HepG2 (cell line): ENCODE measurements around the gene LDB2. TPM values are rescaled to one million over a fixed set of nuclear protein-coding genes. Genes with fewer than 3 reads are reported as not detected.

Source experiments
- ATAC-seq: fragments of 200-7000 bp; cut with Tn5 transposase; 3 replicates; pipeline ENCODE4 v1.9.1; 2020; ENCODE audit warnings: mild to moderate bottlenecking, moderate library complexity
- BruUV-seq: library from RNA; stranded (reverse); fragments of 400-500 nt; replicated peaks from 2 replicates; lab custom pipeline; 2021; lab: Mats Ljungman, UMichigan
- CTCF ChIA-PET: fragments of 300-600 bp; formaldehyde crosslinking; extraction: SDS; loops from one replicate; lab custom pipeline; 2021; ENCODE audit warnings: low total read pairs, inconsistent platforms, low intra/inter-chr PET ratio; lab: Yijun Ruan, JAX
- POLR2A ChIA-PET: fragments of 350-600 bp; sonication (Branson Sonifier 250); formaldehyde crosslinking; loops from one replicate; lab custom pipeline; 2020; ENCODE audit warnings: antibody characterized with exemption, inconsistent platforms; lab: Yijun Ruan, JAX
- DNase-seq: peaks from one replicate; pipeline ENCODE4 v3.0.0-alpha.2; 2015; ENCODE audit warnings: low spot score
- FAIRE-seq: peaks from 3 replicates; lab custom pipeline; 2011; peaks lifted over from hg19 to GRCh38; lab: Jason Lieb, UNC
- H2AFZ ChIP-seq: one replicate; pipeline ENCODE4 v1.6.1; 2011; ENCODE audit warnings: low read length, inconsistent platforms
- H3K27ac ChIP-seq: fragments of 300-600 bp; 3 replicates; pipeline ENCODE4 v1.8.0; 2011; ENCODE audit warnings: mixed run types, mild to moderate bottlenecking, mixed read lengths, low read length, inconsistent platforms; ENCODE audit not compliant: insufficient read depth; ENCODE audit errors: extremely low read length
- H3K27me3 ChIP-seq, 2 experiments: fragments of 200-600 bp in 1 of 2; 2 replicates in 1 of 2; 3 replicates in 1 of 2; pipeline versions ENCODE4 v1.6.0 to v1.8.0; 2011; ENCODE audit warnings: low read length in 2 of 2, mild to moderate bottlenecking in 2 of 2, moderate library complexity in 2 of 2, inconsistent platforms in 1 of 2; ENCODE audit not compliant: insufficient read depth in 2 of 2, control insufficient read depth in 1 of 2
- H3K36me3 ChIP-seq, 2 experiments: fragments of 200-600 bp in 1 of 2; replicated peaks in 1 of 2; 2 replicates in 1 of 2; 3 replicates in 1 of 2; pipeline versions ENCODE4 v1.5.1 to v1.8.0; 2011; ENCODE audit warnings: low read length in 2 of 2, inconsistent platforms in 1 of 2; ENCODE audit not compliant: insufficient read depth in 2 of 2, control insufficient read depth in 1 of 2
- H3K4me1 ChIP-seq: 2 replicates; pipeline ENCODE4 v1.5.1; 2012; ENCODE audit warnings: low read length, inconsistent platforms; ENCODE audit not compliant: insufficient read depth
- H3K4me2 ChIP-seq: 2 replicates; pipeline ENCODE4 v1.6.0; 2011; ENCODE audit warnings: low read depth, low read length, inconsistent platforms
- H3K4me3 ChIP-seq, 3 experiments: fragments of 200-600 bp in 1 of 3; sonication (generic), shearing (Covaris generic) in 1 of 3; replicated peaks in 1 of 3; 2 replicates each; pipeline ENCODE4 v1.5.1; 2011 to 2016; ENCODE audit warnings: low read length in 3 of 3, inconsistent platforms in 2 of 3, low read depth in 2 of 3, mild to moderate bottlenecking in 2 of 3, control low read depth in 1 of 3, mixed read lengths in 1 of 3; ENCODE audit not compliant: insufficient read depth in 1 of 3
- H3K79me2 ChIP-seq: one replicate; pipeline ENCODE4 v1.6.1; 2011; ENCODE audit warnings: low read length, inconsistent platforms; ENCODE audit not compliant: insufficient read depth
- H3K9ac ChIP-seq: 2 replicates; pipeline ENCODE4 v1.6.0; 2011; ENCODE audit warnings: mild to moderate bottlenecking, low read depth, low read length, inconsistent platforms; ENCODE audit not compliant: insufficient read depth
- H3K9me3 ChIP-seq: 2 replicates; pipeline ENCODE4 v1.5.1; 2012; ENCODE audit warnings: mild to moderate bottlenecking, low read length
- H4K20me1 ChIP-seq: 2 replicates; pipeline ENCODE4 v1.6.0; 2011; ENCODE audit warnings: inconsistent platforms, mild to moderate bottlenecking, low read length, moderate library complexity; ENCODE audit not compliant: insufficient read depth
- MATR3 ChIP-seq: sonication (generic); formaldehyde crosslinking; IDR thresholded peaks from 2 replicates; pipeline ENCODE4 v1.4.0; 2020; ENCODE audit warnings: missing genetic modification reagents
- REST ChIP-seq, 2 experiments: IDR thresholded peaks; 2 replicates each; pipeline ENCODE4 v1.6.1; 2011 to 2012; ENCODE audit warnings: low read length in 2 of 2, borderline replicate concordance in 1 of 2, low read depth in 1 of 2, mild to moderate bottlenecking in 1 of 2, moderate library complexity in 1 of 2
- SMAD9 ChIP-seq: sonication (generic); formaldehyde crosslinking; IDR thresholded peaks from 2 replicates; pipeline ENCODE4 v1.5.1; 2020; ENCODE audit warnings: mild to moderate bottlenecking, missing genetic modification reagents
- TEAD3 ChIP-seq: optimal IDR thresholded peaks from 2 replicates; pipeline ENCODE3; 2016; ENCODE audit warnings: borderline replicate concordance
- ZNF101 ChIP-seq: sonication (generic); formaldehyde crosslinking; IDR thresholded peaks from 2 replicates; pipeline ENCODE4 v1.4.0; 2020; ENCODE audit warnings: mild to moderate bottlenecking, low read depth, missing genetic modification reagents, borderline replicate concordance
- ZNF414 ChIP-seq: sonication (generic); formaldehyde crosslinking; IDR thresholded peaks from 2 replicates; pipeline ENCODE4 v1.5.0; 2020; ENCODE audit warnings: missing genetic modification reagents
- WGBS: methylation state at CpG from one replicate; pipeline ENCODE4 v1.1.6; 2017; ENCODE audit warnings: low lambda C conversion rate; 5-methylcytosine and 5-hydroxymethylcytosine counted together
- in situ Hi-C: cut with HindIII; loops from 2 replicates; pipeline ENCODE4 v1.10.0; 2017; ENCODE audit warnings: low pct_unique_long_range_greater_than_20kb; ENCODE audit not compliant: extremely low pct_ligation_motif_present
- intact Hi-C: fragments of 100-400 bp; cut with micrococcal nuclease; formaldehyde crosslinking; loops from one replicate; pipeline ENCODE4 v1.10.0; 2022; ENCODE audit not compliant: unreplicated experiment
- polyA plus RNA-seq, 8 experiments: library from polyadenylated mRNA; depleted of rRNA in 3 of 8; stranded (reverse) in 7 of 8; unstranded in 1 of 8; fragments of >200 nt; fragmentation: Illumina TruSeq in 4 of 8; extraction: Trizol in 4 of 8; gene quantifications; 2 replicates each; pipeline versions ENCODE4 v1.2.1 to v1.2.3, GENCODE V29; 2011 to 2016; ENCODE audit warnings: low read depth in 4 of 8, missing spikeins in 1 of 8, mixed read lengths in 1 of 8; ENCODE audit not compliant: insufficient read depth in 1 of 8
- total RNA-seq, 5 experiments: library from RNA; depleted of rRNA; stranded (reverse); fragments of >200 nt; fragmentation: Illumina TruSeq; extraction: Trizol; gene quantifications; 2 replicates each; pipeline ENCODE4 v1.2.3, GENCODE V29; 2016; ENCODE audit warnings: low read depth in 1 of 5
- TF ChIP-seq, protein P1 (sequence below): fragments of 450-650 bp; IDR thresholded peaks from 2 replicates; pipeline ENCODE4 v1.6.1; 2016

LDB2 gene
- total and polyA plus RNA-seq, 2 of the 13 experiments (the other 11 are each of a cell fraction or from before 2014, with no cell fraction given), result not detected

- Histone ChIP-seq H3K79me2 (no peaks in the 10 kb centered on the region), H3K9ac (no peak overlapping the region), H4K20me1 (no peaks in the 10 kb centered on the region), H3K4me3 (no peak overlapping the region), H3K27me3 (peaks cover 0 to 28% of the 10 kb centered on the region in 2 experiments; a peak in 2 of 5 replicates), H3K4me1 (no peaks in the 10 kb centered on the region), H2AFZ (no peak overlapping the region), H3K4me2 (no peak overlapping the region), H3K9me3 (no peaks in the 10 kb centered on the region), H3K36me3 (no peaks in the 10 kb centered on the region), H3K27ac (no peak overlapping the region)
- FAIRE-seq (no peak), DNase-seq (no peak), ATAC-seq (no peak)
- WGBS, result 4% methylated on average over 6 of the region's 6 CpGs
- no TSS peak for BruUV-seq
- CTCF ChIA-PET, result no interaction called here
- TF ChIP-seq ZNF414 (no peak), MATR3 (CRISPR knock-in tag) (no peak), REST (IDR thresholded peaks at IDR 0.05; ENCODE audit: borderline replicate concordance in 1 of 2, low read depth in 1 of 2, low read length in 2 of 2) (no peak), TEAD3 (no peak), ZNF101 (CRISPR knock-in tag) (no peak), SMAD9 (CRISPR knock-in tag) (no peak)
- TF ChIP-seq, protein P1, sequence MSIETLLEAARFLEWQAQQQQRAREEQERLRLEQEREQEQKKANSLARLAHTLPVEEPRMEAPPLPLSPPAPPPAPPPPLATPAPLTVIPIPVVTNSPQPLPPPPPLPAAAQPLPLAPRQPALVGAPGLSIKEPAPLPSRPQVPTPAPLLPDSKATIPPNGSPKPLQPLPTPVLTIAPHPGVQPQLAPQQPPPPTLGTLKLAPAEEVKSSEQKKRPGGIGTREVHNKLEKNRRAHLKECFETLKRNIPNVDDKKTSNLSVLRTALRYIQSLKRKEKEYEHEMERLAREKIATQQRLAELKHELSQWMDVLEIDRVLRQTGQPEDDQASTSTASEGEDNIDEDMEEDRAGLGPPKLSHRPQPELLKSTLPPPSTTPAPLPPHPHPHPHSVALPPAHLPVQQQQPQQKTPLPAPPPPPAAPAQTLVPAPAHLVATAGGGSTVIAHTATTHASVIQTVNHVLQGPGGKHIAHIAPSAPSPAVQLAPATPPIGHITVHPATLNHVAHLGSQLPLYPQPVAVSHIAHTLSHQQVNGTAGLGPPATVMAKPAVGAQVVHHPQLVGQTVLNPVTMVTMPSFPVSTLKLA, result no peak
- in situ Hi-C loops (no loop called here), intact Hi-C loops (no loop called here)
- POLR2A ChIA-PET, result no interaction called here
These were observed 10.1 kb upstream of the LDB2 start for GRCh38 chr4:16908377-16909021.
